Natural killer cell (primary cell): ENCODE data around the gene NEK5. TPM values are rescaled to one million over a fixed set of nuclear protein-coding genes. Genes with fewer than 3 reads are reported as not detected.
"Not testable (repeated sequence)": the region's sequence is repeated elsewhere in the genome, so short reads cannot be mapped to it uniquely, and the experiment has no call there.

ENCODE experiments used
- ATAC-seq, 3 donors: fragments of 150-1000 bp in 2 of 3; fragments of 200-7000 bp in 1 of 3; cut with Tn5 transposase; 1 replicate in 1 of 3; 2 replicates in 2 of 3; pipeline ENCODE4 v1.10.0; 2021; ENCODE audit warnings: mild to moderate bottlenecking in 2 of 3, moderate library complexity in 2 of 3
- DNase-seq, 2 donors: peaks; one replicate each; pipeline versions ENCODE4 v3.0.0 to v3.0.0-alpha.2; 2013 to 2021; ENCODE audit warnings: mixed read lengths in 1 of 2
- H3K27ac ChIP-seq: one replicate; pipeline ENCODE4 v1.5.1; 2013; ENCODE audit warnings: mild to moderate bottlenecking, low read length
- H3K27me3 ChIP-seq: one replicate; pipeline ENCODE4 v1.6.1; 2013; ENCODE audit warnings: low read length; ENCODE audit not compliant: control insufficient read depth, insufficient read depth
- H3K36me3 ChIP-seq: one replicate; pipeline ENCODE4 v1.6.1; 2013; ENCODE audit warnings: low read length; ENCODE audit not compliant: control insufficient read depth, insufficient read depth
- H3K4me1 ChIP-seq: one replicate; pipeline ENCODE4 v1.6.1; 2013; ENCODE audit warnings: low read length; ENCODE audit not compliant: control insufficient read depth, insufficient read depth
- H3K4me3 ChIP-seq: one replicate; pipeline ENCODE4 v1.5.1; 2013; ENCODE audit warnings: low read length
- H3K9me3 ChIP-seq: one replicate; pipeline ENCODE4 v1.6.1; 2013; ENCODE audit warnings: low read length; ENCODE audit not compliant: control insufficient read depth, insufficient read depth
- H3K27ac Mint-ChIP-seq, 2 donors: one replicate each; pipeline ENCODE4 v1.8.0; 2022; ENCODE audit warnings: mild to moderate bottlenecking in 2 of 2, mixed read lengths in 2 of 2, moderate library complexity in 1 of 2
- H3K27me3 Mint-ChIP-seq, 2 donors: one replicate each; pipeline ENCODE4 v1.8.0; 2022; ENCODE audit warnings: low read depth in 2 of 2, mixed read lengths in 2 of 2
- H3K36me3 Mint-ChIP-seq: one replicate; pipeline ENCODE4 v1.8.0; 2022; ENCODE audit warnings: mixed read lengths
- H3K4me1 Mint-ChIP-seq, 2 donors: one replicate each; pipeline ENCODE4 v1.8.0; 2022; ENCODE audit warnings: mixed read lengths in 2 of 2
- H3K4me3 Mint-ChIP-seq: one replicate; pipeline ENCODE4 v1.8.0; 2022; ENCODE audit warnings: mild to moderate bottlenecking, moderate library complexity, mixed read lengths
- H3K9me3 Mint-ChIP-seq, 2 donors: one replicate each; pipeline ENCODE4 v1.8.0; 2022; ENCODE audit warnings: mixed read lengths in 2 of 2
- CTCF ChIP-seq: fragments of 200-600 bp; IDR thresholded peaks from one replicate; pipeline ENCODE4 v1.8.0; 2022; ENCODE audit warnings: antibody characterized with exemption
- whole genome bisulfite sequencing: methylation state at CpG from one replicate; pipeline ENCODE4 v1.1.7; 2013; ENCODE audit warnings: missing lambda C conversion rate; ENCODE audit not compliant: insufficient coverage; 5-methylcytosine and 5-hydroxymethylcytosine counted together
- intact Hi-C: fragments of 100-400 bp; cut with micrococcal nuclease; formaldehyde crosslinking; loops from one replicate; pipeline ENCODE4 v1.14.2; 2022
- total RNA-seq, 4 donors: library from RNA; stranded (reverse); fragments of 120-200 nt in 1 of 4; gene quantifications; one replicate each; pipeline versions ENCODE4 v1.2.3 to v1.2.4, GENCODE V29; 2013 to 2022

Gene NEK5
- total RNA-seq, 3 donors from 2014 or later (not counting 1 experiment from before 2014, with no cell fraction given) = 0.13 TPM; not detected in 2

DNA sequence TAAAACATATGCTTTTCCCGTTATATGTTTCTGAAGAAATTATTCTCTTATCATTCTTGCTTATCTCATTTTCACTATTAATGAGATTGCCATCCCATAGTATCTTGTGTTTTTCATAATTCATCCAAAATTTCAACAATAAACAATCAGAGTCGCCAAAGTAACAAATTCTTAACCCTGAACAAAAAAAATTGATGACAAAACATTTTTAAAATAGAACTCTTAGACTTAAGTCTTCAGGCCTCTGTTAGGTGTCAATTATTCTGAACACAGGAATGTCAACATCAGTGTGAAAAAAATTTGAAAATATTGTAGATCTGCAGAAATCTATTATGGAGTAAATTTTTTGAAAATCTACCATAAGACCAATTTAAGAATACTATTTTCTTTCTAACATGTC, 37.4 kb downstream of the NEK5 start:
- Histone ChIP-seq H3K27me3 (no peaks in the 10 kb centered on the region), H3K27ac (no peak overlapping the region), H3K4me3 (no peak overlapping the region), H3K9me3 (no peaks in the 10 kb centered on the region), H3K36me3 (no peaks in the 10 kb centered on the region), H3K4me1 (no peaks in the 10 kb centered on the region)
- no peak for TF ChIP-seq CTCF
- WGBS = 50% methylated on average over 1 of the region's 2 CpGs
- Mint-ChIP-seq H3K36me3 (no peaks in the 10 kb centered on the region), H3K4me1 (no peaks in the 10 kb centered on the region), H3K9me3 (no peaks in the 10 kb centered on the region), H3K27ac (no peak overlapping the region), H3K27me3 (peaks cover 12 to 19% of the 10 kb centered on the region in 2 donors), H3K4me3 (no peak overlapping the region)
- DNase-seq = no peak
- intact Hi-C loops = no loop called here
- ATAC-seq = no peak

- H3K27ac Mint-ChIP-seq = no peak overlapping the region
- 100% methylated on average over 2 of the region's 2 CpGs for WGBS
- intact Hi-C loops = no loop called here
- TF ChIP-seq CTCF = no peak
- ATAC-seq (no peak), DNase-seq (no peak)
- no peaks in the 10 kb centered on the region for H3K9me3 Mint-ChIP-seq
- Histone ChIP-seq H3K9me3 (no peaks in the 10 kb centered on the region), H3K4me3 (no peak overlapping the region), H3K27me3 (no peaks in the 10 kb centered on the region), H3K27ac (no peak overlapping the region), H3K36me3 (no peaks in the 10 kb centered on the region), H3K4me1 (no peaks in the 10 kb centered on the region)
- H3K36me3 Mint-ChIP-seq = no peaks in the 10 kb centered on the region
- no peaks in the 10 kb centered on the region for H3K4me1 Mint-ChIP-seq
- H3K4me3 Mint-ChIP-seq = no peak overlapping the region
- H3K27me3 Mint-ChIP-seq = peaks cover 6 to 18% of the 10 kb centered on the region in 2 donors
Measured at GRCh38 chr13:52085421-52085820, 43.5 kb downstream of the NEK5 start.

- no CpG with 5 or more reads among the region's 3 CpGs for WGBS
- H3K4me1 Mint-ChIP-seq, H3K9me3 Mint-ChIP-seq, H3K27ac Mint-ChIP-seq, H3K4me3 Mint-ChIP-seq, intact Hi-C loops, H3K36me3 Mint-ChIP-seq, DNase-seq, H3K4me3 ChIP-seq, H3K4me1 ChIP-seq, H3K27me3 ChIP-seq, H3K27ac ChIP-seq, H3K9me3 ChIP-seq, ATAC-seq, H3K36me3 ChIP-seq: not testable (repeated sequence)
- H3K27me3 Mint-ChIP-seq = peaks cover 6 to 18% of the 10 kb centered on the region in 2 donors
Measured at GRCh38 chr13:52084981-52085380, 43.9 kb downstream of the NEK5 start.

- Mint-ChIP-seq H3K36me3 (no peaks in the 10 kb centered on the region), H3K27ac (no peak overlapping the region), H3K4me1 (no peaks in the 10 kb centered on the region), H3K4me3 (no peak overlapping the region), H3K27me3 (peaks cover 6 to 18% of the 10 kb centered on the region in 2 donors), H3K9me3 (no peaks in the 10 kb centered on the region)
- DNase-seq (no peak), ATAC-seq (no peak)
- TF ChIP-seq CTCF = no peak
- WGBS = 94% methylated on average over 4 of the region's 4 CpGs
- intact Hi-C loops = no loop called here
- no peaks in the 10 kb centered on the region for H3K27me3 ChIP-seq
- H3K9me3 ChIP-seq = no peaks in the 10 kb centered on the region
- no peak overlapping the region for H3K27ac ChIP-seq
- no peaks in the 10 kb centered on the region for H3K4me1 ChIP-seq
- H3K4me3 ChIP-seq = no peak overlapping the region
- no peaks in the 10 kb centered on the region for H3K36me3 ChIP-seq
Measured at GRCh38 chr13:52082601-52083000, 46.3 kb downstream of the NEK5 start.

DNA sequence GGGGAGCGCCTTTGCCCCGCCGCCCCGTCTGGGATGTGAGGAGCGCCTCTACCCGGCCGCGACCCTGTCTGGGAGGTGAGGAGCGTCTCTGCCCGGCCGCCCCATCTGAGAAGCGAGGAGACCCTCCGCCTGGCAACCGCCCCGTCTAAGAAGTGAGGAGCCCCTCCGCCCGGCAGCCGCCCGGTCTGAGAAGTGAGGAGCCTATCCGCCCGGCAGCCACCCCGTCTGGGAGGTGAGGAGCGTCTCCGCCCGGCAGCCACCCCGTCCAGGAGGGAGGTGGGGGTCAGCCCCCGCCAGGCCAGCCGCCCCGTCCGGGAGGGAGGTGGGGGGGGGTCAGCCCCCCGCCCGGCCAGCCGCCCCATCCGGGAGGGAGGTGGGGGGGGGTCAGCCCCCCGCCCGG, 49.0 kb downstream of the NEK5 start:
- H3K9me3 Mint-ChIP-seq, H3K4me1 ChIP-seq, H3K36me3 ChIP-seq, DNase-seq, intact Hi-C loops, H3K4me3 Mint-ChIP-seq, H3K36me3 Mint-ChIP-seq, H3K27me3 ChIP-seq, H3K4me3 ChIP-seq, H3K27ac ChIP-seq, ATAC-seq, H3K27ac Mint-ChIP-seq, H3K9me3 ChIP-seq, H3K4me1 Mint-ChIP-seq: not testable (repeated sequence)
- H3K27me3 Mint-ChIP-seq = peaks cover 10 to 18% of the 10 kb centered on the region in 2 donors
- 92% methylated on average over 12 of the region's 36 CpGs for WGBS
